NCI-H2081 treated with DMSO at 0.1 percent for 48 hours (cell line): ENCODE measurements around the gene TLX1.

Experiments
- DNase-seq: peaks from one replicate; lab custom pipeline; 2025; lab: John Stamatoyannopoulos, UW

TLX1 gene

DNA sequence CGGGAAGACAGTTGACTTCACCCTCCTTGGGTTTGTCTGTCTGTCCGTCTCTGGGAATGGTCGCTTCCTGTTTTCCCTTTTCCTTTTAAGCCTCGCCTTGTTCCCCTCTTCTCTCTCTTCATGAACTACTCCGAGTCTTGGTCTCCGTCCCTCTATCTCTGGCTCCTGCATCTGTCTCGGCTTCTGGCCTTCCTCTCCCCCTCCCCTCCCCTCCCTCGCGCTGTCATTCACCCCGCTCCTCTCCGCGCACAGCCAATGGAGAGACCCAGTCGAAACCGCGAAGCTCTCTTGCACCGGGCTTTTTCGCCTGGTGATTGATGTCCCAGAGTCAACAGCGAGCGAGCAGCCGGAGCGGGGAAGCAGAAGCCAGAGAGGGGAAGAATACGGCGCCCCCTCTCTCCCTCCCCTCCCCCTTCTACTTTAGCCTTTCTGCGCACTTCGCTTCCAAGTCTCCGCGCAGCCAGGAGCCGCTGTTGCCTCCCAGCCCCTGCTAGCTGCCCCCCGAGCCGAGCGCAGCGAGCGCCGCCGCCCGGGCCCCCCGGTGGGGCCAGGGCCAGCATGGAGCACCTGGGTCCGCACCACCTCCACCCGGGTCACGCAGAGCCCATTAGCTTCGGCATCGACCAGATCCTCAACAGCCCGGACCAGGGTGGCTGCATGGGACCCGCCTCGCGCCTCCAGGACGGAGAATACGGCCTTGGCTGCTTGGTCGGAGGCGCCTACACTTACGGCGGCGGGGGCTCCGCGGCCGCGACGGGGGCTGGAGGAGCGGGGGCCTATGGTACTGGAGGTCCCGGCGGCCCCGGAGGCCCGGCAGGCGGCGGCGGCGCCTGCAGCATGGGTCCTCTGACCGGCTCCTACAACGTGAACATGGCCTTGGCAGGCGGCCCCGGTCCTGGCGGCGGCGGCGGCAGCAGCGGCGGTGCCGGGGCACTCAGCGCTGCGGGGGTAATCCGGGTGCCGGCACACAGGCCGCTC is at the start of gene TLX1:
Gene TLX1 (plus strand): TSS at position 317 of the 978 bp plus-strand sequence. CDS start 242 bp downstream, at position 559.
- no peak for DNase-seq

DNA sequence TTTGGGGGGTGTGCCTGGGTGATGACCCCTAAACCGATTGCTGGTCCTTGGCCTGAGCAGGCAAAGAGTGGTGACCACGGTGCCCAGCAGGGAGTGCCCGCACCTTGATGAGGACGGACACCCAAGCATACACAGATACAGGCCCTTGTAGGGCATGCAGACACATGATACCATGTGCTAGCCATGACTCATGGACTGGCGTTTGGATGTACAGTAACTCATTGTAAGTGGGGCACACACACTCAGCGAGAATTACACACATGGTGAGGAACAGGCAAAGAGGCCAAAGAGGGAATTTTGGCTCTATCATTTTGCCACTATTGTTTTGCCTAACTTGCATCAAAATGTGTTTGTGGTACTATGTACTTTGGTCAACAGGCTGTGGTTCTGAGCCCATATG is 45.3 kb upstream of the TLX1 start:
- DNase-seq = no peak

DNA sequence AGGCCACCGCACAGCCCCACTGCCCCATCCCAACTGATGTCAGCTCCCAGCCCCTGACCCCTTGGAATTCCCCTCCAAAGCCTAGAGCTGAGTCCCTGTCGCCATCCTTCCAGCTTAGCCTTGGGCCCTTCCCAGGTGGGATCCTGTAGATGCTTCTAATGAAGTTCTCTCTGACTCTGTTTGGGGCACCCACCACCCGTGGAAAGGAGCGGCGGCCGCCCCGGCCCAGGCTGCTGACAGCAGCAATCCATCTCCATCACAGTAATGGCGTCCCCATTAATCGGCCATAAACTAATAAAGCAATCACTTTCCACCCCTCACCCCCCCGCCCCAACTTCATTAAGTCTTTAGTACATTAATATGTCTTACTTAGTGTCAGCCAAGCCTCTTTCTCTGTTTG is 43.7 kb upstream of the TLX1 start:
- DNase-seq = no peak

DNA sequence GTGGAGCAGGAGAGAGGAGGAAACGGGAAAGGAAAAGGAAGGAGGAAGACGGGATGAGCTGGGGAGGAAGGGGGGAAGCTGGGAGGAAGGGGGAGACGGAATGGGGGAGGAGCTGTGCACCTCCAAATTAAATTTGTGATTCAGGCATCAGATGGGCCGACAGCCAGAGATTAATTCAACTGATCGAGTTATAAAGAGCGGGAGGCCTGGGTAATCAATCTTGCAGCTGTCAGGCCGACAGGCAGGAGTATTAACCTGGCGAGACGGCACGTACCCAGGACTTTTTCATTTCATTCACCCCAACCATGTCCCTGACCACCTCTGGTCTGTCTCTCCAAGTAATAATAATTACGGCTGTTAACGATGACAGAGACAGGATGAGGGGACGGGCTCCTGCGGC is 43.1 kb upstream of the TLX1 start:
- no peak for DNase-seq

DNA sequence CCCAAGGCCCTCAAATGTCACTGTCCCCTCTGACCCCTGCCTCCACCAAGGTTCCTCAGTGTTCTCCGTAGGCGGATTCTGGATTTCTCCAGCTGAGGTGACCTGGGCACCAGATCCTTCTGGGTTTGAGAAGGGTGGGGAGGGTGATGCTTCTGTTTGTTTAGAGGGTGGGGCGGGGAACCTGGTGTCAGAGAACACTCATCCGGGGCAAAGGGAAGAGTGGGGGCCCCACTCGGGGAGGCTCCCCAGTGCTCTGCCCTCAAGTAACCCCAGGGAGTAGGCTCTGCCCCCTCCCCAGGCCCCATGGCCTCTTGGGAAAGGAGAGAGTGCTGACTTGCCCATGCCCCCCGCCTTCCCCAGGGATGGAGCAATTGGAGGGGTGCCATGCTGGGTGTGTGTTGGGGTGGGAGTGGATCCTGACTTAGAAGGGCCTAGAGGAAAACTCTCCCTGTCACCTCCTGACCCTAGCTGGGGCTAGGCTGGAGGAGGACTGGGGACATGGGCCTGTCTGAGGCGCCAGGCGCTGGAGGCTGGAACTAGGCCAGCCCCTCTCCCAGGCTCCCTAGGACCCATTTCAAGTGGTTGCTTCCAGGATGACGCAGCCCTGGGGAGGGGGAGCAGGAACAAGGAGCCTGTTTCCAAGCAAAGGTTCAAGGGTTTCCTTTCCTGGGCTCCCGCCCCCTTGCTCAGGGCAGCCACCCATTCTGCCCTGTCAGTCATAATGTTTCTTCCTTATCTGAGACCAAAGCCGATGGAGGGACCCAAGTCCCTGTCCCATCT is 41.4 kb upstream of the TLX1 start:
- no peak for DNase-seq

DNA sequence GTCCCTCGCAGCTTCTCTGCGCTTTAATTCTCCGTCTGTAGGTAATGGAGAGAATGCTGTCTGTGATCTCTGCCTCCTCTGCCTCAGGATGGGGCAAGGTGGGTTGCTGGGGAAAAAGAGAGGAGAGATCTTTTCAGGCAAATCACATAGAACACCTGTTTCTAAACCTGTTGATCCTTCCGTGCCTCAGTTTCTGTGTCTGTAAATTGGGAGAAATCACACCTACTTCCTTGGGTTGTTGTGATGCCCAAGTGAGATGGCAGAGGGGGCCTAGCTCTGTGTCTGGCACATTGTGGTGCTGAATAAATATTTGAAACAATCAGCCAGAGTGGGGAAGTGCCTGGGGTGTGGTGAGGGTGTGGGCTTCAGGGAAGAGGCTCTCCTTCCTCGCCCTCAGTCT is 40.5 kb upstream of the TLX1 start:
- DNase-seq = no peak

DNA sequence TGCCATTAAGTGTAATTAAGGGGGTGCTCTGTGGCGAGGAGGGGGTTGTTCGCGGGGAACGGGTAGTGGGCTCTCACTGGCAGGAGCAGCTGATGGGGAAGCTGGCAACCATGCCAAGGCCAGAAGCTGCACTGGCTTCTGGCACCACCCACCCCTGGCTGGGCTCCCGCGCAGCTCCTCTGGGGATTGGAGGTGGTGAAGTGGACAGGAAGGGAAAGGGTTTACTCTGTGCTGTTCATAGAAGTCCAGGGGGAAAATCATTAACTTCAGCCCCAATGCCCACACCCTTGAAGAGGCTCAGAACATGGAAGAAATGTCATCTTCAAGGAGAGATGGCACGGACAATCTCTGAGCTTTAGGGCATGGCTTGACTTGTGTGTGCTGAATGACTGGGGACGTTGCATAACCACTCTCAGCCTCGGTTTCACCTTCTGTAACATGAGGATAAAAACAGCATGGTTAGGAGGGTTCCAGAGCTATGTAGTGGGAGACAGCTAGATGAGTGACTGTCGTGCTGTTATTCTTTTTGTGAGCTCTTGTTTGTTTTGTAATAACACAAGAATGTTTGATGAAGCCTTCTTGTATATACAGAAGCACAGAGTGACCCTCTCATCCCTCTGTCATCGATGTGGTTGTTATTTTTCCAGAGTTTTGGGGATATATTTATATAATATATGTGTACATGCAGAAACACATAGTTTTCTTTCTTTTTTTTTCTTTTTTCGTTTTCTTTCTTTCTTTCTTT is 39.4 kb upstream of the TLX1 start:
- DNase-seq = no peak

DNA sequence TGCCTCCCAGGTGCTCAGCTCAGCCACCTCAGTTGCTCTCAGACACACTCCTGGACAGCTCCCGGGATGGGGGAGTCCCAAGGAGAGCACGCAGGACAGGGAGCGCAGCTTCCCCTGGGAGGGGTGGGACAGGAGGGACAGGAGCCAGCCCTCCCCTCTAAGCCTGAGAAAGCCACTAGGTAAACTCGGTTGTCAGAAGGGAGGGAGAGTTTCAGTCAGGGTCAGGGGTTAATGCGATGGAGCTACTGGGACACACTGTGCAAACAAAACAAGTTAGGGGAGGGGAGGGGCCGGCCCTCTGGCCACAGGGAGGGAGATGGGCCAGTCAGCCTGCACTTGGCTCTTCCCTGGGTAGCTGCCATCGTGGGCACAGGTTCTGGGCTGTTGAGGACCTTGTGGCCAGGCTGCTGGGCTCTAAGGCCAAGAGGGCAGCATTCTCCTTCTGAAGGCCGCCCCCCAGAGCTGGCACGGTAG is 38.2 kb upstream of the TLX1 start:
- DNase-seq = no peak

DNA sequence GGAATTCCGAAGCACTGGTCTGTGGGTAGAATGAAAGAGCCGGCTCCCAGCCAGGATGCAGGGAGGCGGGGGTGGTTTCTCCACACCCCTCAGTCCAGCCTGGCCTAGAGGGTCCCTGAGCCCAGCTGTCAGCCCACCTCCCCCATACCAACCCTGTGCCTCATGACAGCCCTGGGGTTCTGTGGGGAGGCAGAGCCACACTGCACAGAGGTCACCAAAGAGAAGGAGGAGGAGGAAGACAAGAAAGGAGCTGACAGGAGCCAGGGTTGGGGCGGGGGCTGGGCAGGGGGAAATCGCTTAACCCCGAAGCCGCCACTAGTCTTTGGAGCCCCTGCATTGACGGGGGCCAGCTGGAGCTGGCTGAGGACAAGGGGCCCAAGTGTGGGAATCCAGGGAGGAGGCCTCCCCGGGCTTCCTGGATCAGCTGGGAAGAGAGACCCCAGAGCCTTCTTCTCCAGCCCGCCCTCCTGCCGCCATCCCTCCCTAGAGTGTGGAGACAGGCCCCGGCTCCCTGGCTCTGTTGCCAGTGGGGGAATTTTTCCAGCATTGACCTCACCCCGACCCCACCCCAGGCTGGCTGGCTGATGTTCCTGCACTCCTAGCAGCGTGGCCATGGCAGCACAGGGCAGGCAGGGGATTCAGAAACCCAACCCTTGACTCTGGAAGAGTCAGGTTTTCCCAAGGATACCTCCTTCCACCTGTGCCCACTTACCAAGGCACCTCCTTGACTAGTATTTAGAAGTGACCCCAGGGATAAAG is 36.8 kb upstream of the TLX1 start:
- DNase-seq = no peak

DNA sequence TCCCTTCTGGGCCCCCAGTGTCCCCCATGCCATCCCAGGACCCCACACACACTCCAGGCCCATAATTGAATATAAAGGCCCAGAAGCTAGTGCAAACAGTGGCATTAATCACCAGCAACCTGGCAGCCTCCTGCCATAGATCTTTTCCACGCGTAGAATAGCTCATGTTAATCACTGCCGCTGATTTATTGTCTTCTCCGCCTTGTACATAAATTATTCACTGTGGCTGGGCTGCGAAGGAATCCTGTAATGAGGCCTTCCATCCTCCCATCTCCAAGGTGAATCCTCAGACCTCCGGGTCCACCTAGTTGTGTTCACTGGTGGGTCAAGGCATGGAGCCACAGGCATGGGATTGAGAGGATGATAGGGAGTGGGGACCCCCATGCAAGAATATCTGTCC is 36.1 kb upstream of the TLX1 start:
- no peak for DNase-seq

DNA sequence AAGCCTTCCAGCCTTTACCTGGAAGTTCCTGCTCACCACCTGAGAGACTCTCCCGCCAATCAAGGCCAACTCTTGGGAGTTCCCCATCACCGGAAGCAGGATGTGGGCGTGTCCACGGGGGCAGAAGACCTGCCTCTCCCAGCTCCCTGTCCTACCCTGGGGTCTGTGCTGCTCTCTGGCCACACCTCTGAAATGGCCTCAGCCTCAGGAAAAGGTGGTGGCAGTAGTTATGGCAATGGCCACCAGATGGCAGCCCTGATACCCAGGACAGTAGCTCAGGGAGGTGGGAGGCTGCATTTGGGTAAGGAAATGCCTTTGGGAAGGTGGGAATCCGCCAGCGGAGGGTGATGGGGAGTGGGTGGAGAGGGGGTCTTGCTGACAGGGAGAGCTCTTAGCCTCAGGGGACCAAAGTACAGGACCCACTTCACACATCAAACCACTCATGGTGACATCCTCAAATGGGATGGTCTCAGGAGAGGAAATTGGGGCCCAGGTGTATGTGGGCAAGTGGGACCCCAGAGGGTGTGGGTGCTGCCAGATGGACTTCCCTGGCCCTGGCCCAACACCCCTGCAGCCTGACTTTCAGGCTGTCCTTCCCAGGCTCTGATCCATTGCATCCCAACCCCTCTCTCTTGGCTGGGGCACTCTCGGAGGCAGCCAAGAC is 35.4 kb upstream of the TLX1 start:
- peak; percentile 9 for DNase-seq

DNA sequence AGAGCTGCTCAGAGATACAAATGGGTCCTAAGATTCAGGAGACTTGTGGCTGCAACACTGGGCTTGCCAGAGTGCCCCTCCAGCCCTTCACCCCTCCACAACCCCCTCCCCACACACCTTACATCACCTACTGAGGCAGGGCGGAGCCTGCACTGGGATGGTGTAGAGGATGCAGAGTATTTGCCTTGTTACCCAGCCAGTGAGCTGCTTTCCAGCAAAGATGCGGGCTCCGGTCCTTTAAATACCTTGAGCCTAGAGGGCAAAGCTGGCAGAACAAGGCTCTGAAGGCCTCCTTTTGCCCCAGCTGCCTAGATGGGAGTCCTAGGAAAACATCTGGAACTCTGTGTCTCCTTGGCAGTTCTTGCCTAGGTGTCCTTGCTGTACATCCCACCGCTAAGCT is 34.7 kb upstream of the TLX1 start:
- no peak for DNase-seq

DNA sequence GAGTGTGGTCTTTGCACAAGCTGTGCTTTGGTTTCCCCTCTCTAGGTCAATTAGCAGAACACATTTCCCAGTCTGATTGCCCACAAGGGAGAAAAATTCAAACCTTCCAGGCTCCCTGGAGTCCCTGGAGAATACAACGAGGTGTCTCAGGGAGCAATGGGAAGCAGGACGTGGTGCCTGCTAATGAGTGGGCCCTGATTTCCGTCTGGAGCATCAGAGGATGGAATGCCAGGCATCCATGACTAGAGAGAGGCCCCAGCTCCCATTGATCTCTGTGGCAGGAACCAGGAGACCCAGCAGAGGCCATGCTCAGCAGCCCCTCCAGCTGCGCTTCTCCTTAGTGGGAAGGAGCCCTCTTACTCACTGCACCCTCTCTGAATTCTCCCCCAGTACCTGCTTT is 33.2 kb upstream of the TLX1 start:
- no peak for DNase-seq

DNA sequence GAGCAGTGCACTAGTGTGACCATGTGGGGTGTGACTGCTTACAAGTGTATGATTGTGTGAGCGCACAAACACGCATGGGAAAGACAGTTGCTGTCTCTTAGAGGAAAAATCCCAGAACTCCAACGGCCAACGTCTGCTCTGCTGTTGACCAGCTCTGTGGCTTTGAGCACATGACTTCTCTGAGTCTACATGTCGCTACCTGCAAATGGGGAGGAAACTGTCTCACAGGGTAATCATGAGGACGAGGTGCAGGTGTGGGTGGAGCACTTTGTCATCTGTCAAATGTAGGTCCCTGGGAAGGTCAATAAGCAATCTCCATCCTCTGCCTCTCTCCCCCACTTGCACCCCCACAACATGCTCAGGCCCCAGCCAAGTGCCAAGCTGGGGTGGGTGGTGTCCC is 31.2 kb upstream of the TLX1 start:
- DNase-seq = no peak

DNA sequence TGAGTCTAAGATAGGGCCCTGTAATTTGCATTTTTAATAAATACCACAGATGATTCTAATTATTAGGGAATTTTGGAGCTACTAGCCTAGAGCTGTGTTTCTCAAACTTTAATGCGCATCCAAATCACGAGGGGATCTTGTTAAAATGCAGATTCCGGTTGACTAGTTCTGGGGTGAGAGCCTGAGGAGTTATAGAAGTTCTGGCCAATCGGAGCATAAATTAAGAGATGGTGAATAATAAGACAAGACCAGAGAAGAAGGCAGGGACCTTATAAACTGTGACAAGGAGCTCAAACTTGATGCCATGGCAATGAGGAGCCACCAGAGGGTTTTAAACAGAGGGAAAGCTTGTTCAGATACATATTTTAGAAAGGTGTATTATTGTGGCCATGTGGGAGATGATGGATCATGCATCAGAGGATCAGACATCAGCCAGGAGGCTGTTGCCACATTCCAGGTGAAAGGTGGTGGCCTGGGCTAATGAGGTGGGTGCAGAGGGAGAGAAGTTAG is 29.7 kb upstream of the TLX1 start:
- no peak for DNase-seq

DNA sequence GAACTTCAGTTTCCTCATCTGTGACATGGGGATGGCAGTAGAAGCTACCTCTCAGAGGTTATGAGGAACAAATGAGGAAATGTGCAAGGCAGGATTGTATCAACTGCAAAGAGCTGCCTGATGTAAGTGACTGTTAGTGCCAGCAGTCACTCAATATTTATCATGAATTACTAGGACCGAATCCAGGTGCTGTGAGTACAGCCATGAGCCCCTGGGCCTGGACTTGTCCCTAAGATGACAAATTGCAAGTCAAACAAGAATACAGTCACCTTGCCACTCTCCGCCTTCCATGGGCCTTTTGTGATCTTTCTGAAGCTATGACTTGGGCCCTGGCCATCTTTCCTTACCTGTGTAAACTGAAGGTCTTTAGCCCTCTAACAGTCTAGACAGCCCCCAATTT is 27.7 kb upstream of the TLX1 start:
- DNase-seq = no peak

DNA sequence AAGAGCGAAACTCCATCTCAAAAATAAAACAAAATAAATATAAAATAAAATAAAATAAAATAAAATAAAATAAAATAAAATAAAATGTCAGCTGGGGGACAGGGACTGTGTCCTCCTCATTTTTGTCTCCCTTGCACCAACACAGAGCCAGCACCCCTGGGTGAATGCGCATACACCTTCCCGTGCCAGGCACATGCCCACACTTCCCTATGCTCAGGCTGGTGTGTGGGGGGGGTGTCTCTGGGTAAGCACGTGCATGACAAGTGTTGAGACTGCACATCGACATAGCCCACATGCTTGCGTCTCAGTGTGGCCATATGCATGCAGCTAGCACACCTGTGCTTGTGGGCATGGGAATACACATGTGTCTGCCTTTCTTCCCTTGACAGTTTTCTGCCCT is 24.7 kb upstream of the TLX1 start:
- DNase-seq = no peak

DNA sequence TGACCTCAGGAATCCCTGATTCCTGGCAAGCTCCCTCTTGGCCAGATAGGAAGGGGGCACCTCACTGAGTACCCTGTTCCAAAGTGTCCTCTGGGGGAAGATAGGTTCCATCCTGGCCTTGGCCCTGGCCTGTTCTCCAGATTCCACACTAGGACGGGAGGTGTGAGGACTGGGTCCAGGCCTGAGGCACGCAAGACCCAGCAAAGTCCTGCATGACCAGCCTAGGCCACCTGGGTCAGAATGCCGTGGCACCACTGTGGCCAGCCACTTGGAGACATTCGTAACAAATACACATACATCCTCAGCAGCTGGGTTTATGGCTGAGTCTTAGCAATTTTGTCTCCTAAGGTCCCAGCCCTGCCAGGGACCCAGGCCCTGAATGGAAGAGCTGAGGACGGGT is 23.3 kb upstream of the TLX1 start:
- no peak for DNase-seq

DNA sequence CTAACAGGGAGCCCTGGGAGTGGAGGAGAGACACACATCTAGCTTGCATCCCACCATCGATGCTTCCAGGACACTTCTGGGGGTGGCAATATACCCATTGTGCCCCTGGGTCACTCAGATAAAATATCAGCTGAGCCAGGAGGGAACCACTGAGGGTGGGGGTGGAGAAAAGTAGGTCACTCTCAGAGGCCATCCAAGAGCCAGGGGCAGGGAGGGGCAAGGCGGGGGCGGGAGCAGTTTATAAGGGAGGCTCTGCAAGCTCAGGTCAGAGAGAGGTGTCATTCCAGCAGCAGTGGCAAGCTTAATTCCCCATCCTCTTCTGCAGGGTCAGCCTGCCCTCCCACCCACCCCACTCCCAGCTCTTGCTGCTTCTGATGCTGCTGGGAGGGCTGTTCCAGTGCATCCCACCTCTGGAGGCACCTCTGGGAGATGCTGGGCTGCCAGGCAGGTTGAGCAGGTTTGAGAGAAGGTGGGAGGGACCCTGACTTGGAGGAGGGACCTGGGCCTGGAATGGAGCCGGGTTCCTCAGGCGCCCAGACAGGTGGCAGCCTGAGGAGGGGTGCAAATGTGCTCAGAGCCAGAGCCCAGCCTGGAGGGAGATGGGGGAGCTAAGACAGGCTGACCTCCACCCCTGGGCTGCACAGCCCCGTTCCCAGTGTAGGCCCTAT is 20.1 kb upstream of the TLX1 start:
- no peak for DNase-seq

DNA sequence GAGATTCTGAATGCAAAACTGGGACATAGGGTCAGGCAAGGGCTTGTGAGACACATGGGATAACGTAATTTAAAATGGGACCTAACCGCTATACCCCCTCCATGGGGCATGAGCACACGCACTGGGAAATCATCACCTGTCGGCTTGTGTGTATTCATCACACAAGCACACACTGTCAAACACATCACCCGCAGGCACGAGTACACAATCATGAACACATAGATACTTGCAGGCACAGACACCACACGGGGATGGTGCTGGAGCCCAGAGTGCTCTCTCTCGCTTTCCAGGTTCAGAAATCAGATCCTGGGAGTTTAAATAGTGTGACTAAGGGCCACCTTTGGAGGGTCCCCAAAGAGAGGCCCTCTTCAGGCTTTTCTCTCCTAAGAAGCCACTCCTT is 19.6 kb upstream of the TLX1 start:
- no peak for DNase-seq
